ENCODE data around the gene ITGB7.

GRCh38 chr12:53184828-53185227 lies 22.2 kb downstream of the ITGB7 start:
- TF ChIP-seq POLR2A (IDR thresholded peaks at IDR 0.05; ENCODE audit: low read depth, low read length) (no peak), TAF1 (IDR thresholded peaks at IDR 0.05; ENCODE audit: low read depth, low read length) (no peak), PAX5 (IDR thresholded peaks at IDR 0.05; ENCODE audit: insufficient read depth, low read length, severe bottlenecking) (no peak), POU2F2 (IDR thresholded peaks at IDR 0.05; ENCODE audit: low read depth, low read length) (no peak), POLR2AphosphoS5 (IDR thresholded peaks at IDR 0.05; ENCODE audit: low read depth, low read length) (no peak), SPI1 (IDR thresholded peaks at IDR 0.05; ENCODE audit: low read depth, low read length) (no peak)

All from GM12891 (cell line).